ENCODE results near the gene LRRC17. TPM values are rescaled to one million over a fixed set of nuclear protein-coding genes. Genes with fewer than 3 reads are reported as not detected.

The LRRC17 gene
- total RNA-seq, 1 donor from 2014 or later = 2.3 TPM

DNA sequence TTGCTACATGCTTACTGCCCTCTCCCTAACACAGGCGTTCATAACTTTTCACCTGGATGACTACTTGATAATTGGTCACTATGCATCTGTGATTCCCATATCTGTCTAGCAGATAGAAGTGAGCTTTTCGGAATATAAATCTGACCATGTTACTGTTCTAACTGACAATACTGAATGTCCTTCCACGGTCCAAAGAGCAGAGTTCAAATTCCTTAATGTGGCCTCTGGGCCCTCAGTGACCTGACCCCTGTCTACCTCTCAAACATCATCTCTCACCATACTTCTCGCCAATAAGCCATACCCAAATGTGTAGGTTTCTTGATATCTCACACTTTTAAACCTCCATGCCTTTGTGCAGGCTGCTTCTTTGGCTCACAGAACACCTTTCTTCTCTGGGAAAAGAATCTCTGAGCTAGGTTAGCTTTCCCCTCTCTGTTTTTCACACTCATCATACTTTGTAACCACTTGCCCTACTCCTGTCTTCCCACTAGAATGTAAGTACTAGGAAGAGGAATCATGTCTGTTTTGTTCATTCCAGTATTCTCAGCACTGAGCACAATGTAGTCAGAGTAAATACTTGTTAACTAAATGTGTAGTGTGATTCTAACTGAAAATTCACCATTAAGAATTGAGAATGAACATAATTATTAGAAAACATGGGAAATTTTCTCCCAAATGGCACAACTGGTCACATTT lies 39.2 kb upstream of the LRRC17 start:
- H3K4me3 ChIP-seq = no peak overlapping the region
- H3K9me3 ChIP-seq (replicated peaks) = no peaks in the 10 kb centered on the region
- intact Hi-C loops (cut with micrococcal nuclease) = no loop called here
- H3K27me3 ChIP-seq (ENCODE audit: low read depth) = no peaks in the 10 kb centered on the region
- H3K4me1 ChIP-seq = no peaks in the 10 kb centered on the region
- no peak overlapping the region for H3K27ac ChIP-seq (replicated peaks)
- no peak for DNase-seq
- no peaks in the 10 kb centered on the region for H3K36me3 ChIP-seq
- TF ChIP-seq, protein P1, sequence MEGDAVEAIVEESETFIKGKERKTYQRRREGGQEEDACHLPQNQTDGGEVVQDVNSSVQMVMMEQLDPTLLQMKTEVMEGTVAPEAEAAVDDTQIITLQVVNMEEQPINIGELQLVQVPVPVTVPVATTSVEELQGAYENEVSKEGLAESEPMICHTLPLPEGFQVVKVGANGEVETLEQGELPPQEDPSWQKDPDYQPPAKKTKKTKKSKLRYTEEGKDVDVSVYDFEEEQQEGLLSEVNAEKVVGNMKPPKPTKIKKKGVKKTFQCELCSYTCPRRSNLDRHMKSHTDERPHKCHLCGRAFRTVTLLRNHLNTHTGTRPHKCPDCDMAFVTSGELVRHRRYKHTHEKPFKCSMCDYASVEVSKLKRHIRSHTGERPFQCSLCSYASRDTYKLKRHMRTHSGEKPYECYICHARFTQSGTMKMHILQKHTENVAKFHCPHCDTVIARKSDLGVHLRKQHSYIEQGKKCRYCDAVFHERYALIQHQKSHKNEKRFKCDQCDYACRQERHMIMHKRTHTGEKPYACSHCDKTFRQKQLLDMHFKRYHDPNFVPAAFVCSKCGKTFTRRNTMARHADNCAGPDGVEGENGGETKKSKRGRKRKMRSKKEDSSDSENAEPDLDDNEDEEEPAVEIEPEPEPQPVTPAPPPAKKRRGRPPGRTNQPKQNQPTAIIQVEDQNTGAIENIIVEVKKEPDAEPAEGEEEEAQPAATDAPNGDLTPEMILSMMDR (IDR thresholded peaks at IDR 0.05; ENCODE audit: borderline replicate concordance) = no peak

DNA sequence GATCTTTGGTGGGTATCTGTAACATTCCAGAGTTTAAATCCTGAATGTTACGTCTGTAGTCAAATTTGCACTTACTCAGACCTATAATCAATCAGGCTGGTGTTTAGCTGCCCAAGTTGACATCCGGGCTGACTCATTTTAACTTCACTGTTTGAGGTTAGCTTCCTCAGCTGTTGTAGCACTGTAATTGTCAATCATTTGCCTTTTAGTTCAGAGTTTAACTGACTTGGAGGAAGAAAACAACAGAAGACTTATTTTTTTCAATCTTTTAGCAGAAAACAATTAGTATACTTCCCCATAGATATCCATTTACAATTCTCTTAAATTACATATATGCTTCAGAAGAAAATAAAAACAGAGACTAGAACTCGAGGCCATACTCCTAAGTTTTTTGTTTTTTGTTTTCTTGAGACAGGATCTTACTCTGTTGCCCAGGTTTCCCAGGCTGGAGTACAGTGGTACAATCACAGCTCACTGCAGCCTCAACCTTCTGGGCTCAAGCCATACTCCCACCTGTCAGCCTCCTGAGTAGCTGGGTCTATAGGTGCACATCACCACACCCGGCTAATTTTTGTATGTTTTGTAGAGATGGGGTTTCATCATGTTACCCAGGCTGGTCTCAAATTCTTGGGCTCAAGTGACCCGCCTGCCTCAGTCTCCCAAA lies 38.5 kb upstream of the LRRC17 start:
- Histone ChIP-seq H3K4me3 (no peak overlapping the region), H3K9me3 (replicated peaks) (no peaks in the 10 kb centered on the region), H3K36me3 (no peaks in the 10 kb centered on the region), H3K4me1 (no peaks in the 10 kb centered on the region), H3K27ac (replicated peaks) (no peak overlapping the region), H3K27me3 (ENCODE audit: low read depth) (no peaks in the 10 kb centered on the region)
- TF ChIP-seq, protein P1 (IDR thresholded peaks at IDR 0.05; ENCODE audit: borderline replicate concordance) = no peak
- intact Hi-C loops (cut with micrococcal nuclease) = no loop called here
- DNase-seq = no peak

DNA sequence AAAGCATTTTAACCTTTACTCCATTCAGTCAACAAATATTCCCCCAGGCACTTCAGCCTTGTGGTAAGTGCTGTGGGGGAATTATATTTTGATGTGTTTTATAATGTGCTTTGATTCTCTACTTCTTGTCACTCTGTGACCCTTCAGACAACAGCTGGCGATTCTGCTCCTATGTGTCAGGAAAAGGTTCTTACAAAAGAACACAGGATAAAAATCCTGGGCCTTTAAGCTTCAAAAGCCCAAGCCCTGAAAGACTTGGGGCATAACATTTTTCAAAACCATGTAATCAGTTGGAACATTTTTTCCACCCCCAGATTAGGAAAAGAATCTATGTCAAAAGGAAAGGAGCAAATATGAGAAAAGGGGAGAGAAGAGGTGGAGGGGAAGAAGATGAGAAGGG lies 37.8 kb upstream of the LRRC17 start:
- Histone ChIP-seq H3K36me3 (no peaks in the 10 kb centered on the region), H3K4me3 (no peak overlapping the region), H3K27me3 (ENCODE audit: low read depth) (no peaks in the 10 kb centered on the region), H3K4me1 (no peaks in the 10 kb centered on the region), H3K9me3 (replicated peaks) (no peaks in the 10 kb centered on the region), H3K27ac (replicated peaks) (no peak overlapping the region)
- intact Hi-C loops (cut with micrococcal nuclease) = no loop called here
- no peak for DNase-seq
- TF ChIP-seq, protein P1 (IDR thresholded peaks at IDR 0.05; ENCODE audit: borderline replicate concordance) = no peak

DNA sequence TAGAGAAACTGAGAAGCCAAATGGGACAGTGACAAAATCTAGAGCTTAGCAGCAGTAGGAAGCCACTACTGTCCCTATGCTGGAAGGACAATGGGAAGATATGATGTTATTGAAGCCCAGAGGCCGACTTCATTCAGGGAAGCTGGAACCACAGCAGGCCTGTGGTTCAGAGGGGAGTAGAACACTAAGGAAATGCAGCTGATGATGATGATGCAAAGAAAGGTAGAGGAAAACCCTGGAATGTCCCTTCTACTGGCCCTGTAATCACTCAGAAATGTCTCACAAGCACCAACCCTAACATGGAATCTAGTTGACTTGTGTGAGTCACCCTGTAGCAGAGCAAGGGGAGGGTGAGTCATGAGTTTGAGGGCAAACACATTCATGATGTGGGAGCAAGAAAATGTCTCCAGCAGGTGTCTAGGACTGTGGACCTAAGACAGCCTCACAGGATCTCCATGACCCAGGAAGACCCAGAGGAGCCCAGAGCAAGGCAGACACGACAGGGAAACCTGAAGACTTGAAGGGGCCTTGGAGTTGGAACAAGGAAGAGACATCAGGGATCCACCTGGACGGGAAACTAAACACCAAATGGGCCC lies 37.0 kb upstream of the LRRC17 start:
- Histone ChIP-seq H3K4me1 (no peaks in the 10 kb centered on the region), H3K36me3 (no peaks in the 10 kb centered on the region), H3K9me3 (replicated peaks) (no peaks in the 10 kb centered on the region), H3K27ac (replicated peaks) (no peak overlapping the region), H3K27me3 (ENCODE audit: low read depth) (no peaks in the 10 kb centered on the region), H3K4me3 (no peak overlapping the region)
- TF ChIP-seq, protein P1 (IDR thresholded peaks at IDR 0.05; ENCODE audit: borderline replicate concordance) = no peak
- intact Hi-C loops (cut with micrococcal nuclease) = no loop called here
- DNase-seq = no peak

DNA sequence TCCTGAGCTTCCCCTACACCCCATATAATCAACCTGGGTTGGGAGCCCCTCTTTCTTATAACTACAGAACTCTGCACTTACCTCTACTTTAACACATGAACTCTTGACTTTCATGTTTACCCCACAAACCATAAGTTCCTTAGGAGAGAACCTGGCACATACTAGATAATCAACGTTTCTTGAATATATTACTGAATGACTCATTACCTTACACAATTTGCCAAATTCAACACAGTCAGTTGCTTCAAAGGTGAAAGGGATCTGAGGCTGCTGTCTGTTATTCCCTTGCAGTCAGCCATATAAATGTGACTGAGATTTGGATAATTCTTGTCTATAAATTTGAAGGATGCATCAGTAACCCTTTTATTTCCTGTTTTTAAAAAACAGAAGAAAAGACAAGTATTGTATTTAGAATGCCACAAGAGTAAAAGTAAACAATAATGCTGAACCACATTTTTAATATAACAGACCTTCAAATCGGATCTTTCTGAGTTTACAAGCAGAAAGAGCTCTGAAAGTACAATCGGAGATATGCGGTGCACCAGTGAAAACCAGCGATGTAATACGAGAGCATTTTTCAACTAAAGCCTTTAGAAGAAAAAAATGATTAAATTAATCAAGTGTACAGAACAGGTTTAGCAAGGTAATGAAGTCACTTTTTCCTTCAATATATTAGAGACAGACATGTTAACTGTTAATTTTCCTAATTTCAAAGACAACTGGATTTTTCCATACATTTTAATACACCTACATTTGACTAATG lies 29.5 kb upstream of the LRRC17 start:
- intact Hi-C loops (cut with micrococcal nuclease) = no loop called here
- Histone ChIP-seq H3K4me1 (no peaks in the 10 kb centered on the region), H3K27ac (replicated peaks) (no peak overlapping the region), H3K9me3 (replicated peaks) (no peaks in the 10 kb centered on the region), H3K4me3 (no peak overlapping the region), H3K36me3 (no peaks in the 10 kb centered on the region), H3K27me3 (ENCODE audit: low read depth) (no peaks in the 10 kb centered on the region)
- DNase-seq = no peak
- TF ChIP-seq, protein P1 (IDR thresholded peaks at IDR 0.05; ENCODE audit: borderline replicate concordance) = no peak
